ENCODE data around the gene AUP1. TPM values are rescaled to one million over a fixed set of nuclear protein-coding genes. Genes with fewer than 3 reads are reported as not detected.

Gene AUP1
- total RNA-seq, 4 donors from 2014 or later, result 94.0 to 116 (median 112) TPM

GRCh38 chr2:74501335-74502071 lies 28.0 kb downstream of the AUP1 start:
- WGBS, 2 donors, result 83 to 84% methylated on average over 18 of the region's 18 CpGs
- DNase-seq (ENCODE audit: low spot score in 2 of 2), result no peak
- TF ChIP-seq CTCF (IDR thresholded peaks at IDR 0.05) (no peak), POLR2A (IDR thresholded peaks at IDR 0.05) (no peak)
- no peak overlapping the region for H3K4me3 ChIP-seq (ENCODE audit: low read depth, poor library complexity, severe bottlenecking)
- intact Hi-C loops (cut with DNase I; ENCODE audit: low total_unique reads), result no loop called here

GRCh38 chr2:74500578-74500946 lies 28.9 kb downstream of the AUP1 start:
- no peak for TF ChIP-seq POLR2A (IDR thresholded peaks at IDR 0.05)
- TF ChIP-seq CTCF (IDR thresholded peaks at IDR 0.05), result no peak
- H3K4me3 ChIP-seq (ENCODE audit: low read depth, poor library complexity, severe bottlenecking), result no peak overlapping the region
- intact Hi-C loops (cut with DNase I; ENCODE audit: low total_unique reads), result no loop called here
- DNase-seq (ENCODE audit: low spot score in 2 of 2), result no peak

- H3K4me3 ChIP-seq (ENCODE audit: low read depth, poor library complexity, severe bottlenecking), result no peak overlapping the region
- 72 to 76% methylated on average over 15 of the region's 15 CpGs for WGBS, 2 donors
- no peak for DNase-seq (ENCODE audit: low spot score in 2 of 2)
- no peak for TF ChIP-seq POLR2A (IDR thresholded peaks at IDR 0.05)
- no peak for TF ChIP-seq CTCF (IDR thresholded peaks at IDR 0.05)
- intact Hi-C loops (cut with DNase I; ENCODE audit: low total_unique reads), result no loop called here
Measured at GRCh38 chr2:74499940-74500577, 29.4 kb downstream of the AUP1 start.

GRCh38 chr2:74499267-74499939 lies 30.1 kb downstream of the AUP1 start, which contains the start of gene LBX2:
Gene LBX2 (minus strand): TSS chr2:74499603. CDS start chr2:74499537, 66 bp downstream.
- intact Hi-C loops (cut with DNase I; ENCODE audit: low total_unique reads), result no loop called here

More at GRCh38 chr2:74499267-74499939, 30.1 kb downstream of the AUP1 start, which contains the start of gene LBX2:
- no peak within 1 kb of the TSS for H3K4me3 ChIP-seq (ENCODE audit: low read depth, poor library complexity, severe bottlenecking)
- TF ChIP-seq POLR2A (IDR thresholded peaks at IDR 0.05), result no peak
- no peak for TF ChIP-seq CTCF (IDR thresholded peaks at IDR 0.05)
- WGBS, 2 donors, result 7 to 12% methylated on average over 52 to 58 of the region's 65 CpGs
- no peak for DNase-seq (ENCODE audit: low spot score in 2 of 2)

Data from lower leg skin (tissue), 4 donors.